OCI-LY1 (cell line): ENCODE results near the gene PUM1.

Source experiments
- H2AFZ ChIP-seq: fragments of 200-600 bp; sonication (generic), shearing (Covaris generic); 2 replicates; pipeline ENCODE4 v1.6.0; 2014; ENCODE audit warnings: antibody characterized with exemption, mild to moderate bottlenecking, low read length
- H3F3A ChIP-seq: fragments of 200-600 bp; sonication (generic), shearing (Covaris generic); 2 replicates; pipeline ENCODE4 v1.6.0; 2014; ENCODE audit warnings: mild to moderate bottlenecking, antibody characterized with exemption, low read length, moderate library complexity; ENCODE audit not compliant: insufficient read depth
- H3K27ac ChIP-seq: fragments of 200-600 bp; sonication (generic); 2 replicates; pipeline ENCODE4 v1.5.1; 2014; ENCODE audit warnings: low read length, mixed run types, mild to moderate bottlenecking, low read depth; ENCODE audit not compliant: poor library complexity, severe bottlenecking
- H3K27me3 ChIP-seq: fragments of 200-600 bp; sonication (generic); 2 replicates; pipeline ENCODE4 v1.6.0; 2014; ENCODE audit warnings: antibody characterized with exemption, mild to moderate bottlenecking, low read length, moderate library complexity; ENCODE audit not compliant: insufficient read depth
- H3K36me3 ChIP-seq: fragments of 200-600 bp; sonication (generic); 2 replicates; pipeline ENCODE4 v1.6.1; 2014; ENCODE audit warnings: mild to moderate bottlenecking, antibody characterized with exemption, low read length, moderate library complexity, mixed read lengths; ENCODE audit not compliant: insufficient read depth
- H3K4me1 ChIP-seq: fragments of 200-600 bp; sonication (generic); 2 replicates; pipeline ENCODE4 v1.5.1; 2014; ENCODE audit warnings: mild to moderate bottlenecking, low read length, moderate library complexity; ENCODE audit not compliant: insufficient read depth, severe bottlenecking
- H3K4me2 ChIP-seq: fragments of 200-600 bp; sonication (generic), shearing (Covaris generic); 2 replicates; pipeline ENCODE4 v1.6.1; 2014; ENCODE audit warnings: low read length
- H3K4me3 ChIP-seq: fragments of 200-600 bp; sonication (generic); 2 replicates; pipeline ENCODE4 v1.5.1; 2014; ENCODE audit warnings: low read length, low read depth, mild to moderate bottlenecking, mixed read lengths; ENCODE audit not compliant: poor library complexity, severe bottlenecking
- H3K79me2 ChIP-seq: fragments of 200-600 bp; shearing (Covaris generic); 2 replicates; pipeline ENCODE4 v1.6.1; 2016; ENCODE audit warnings: mixed run types, low read length, mixed read lengths; ENCODE audit not compliant: insufficient read depth
- H3K9ac ChIP-seq: fragments of 200-600 bp; sonication (generic), shearing (Covaris generic); 2 replicates; pipeline ENCODE4 v1.6.1; 2014; ENCODE audit warnings: mild to moderate bottlenecking, low read length, mixed read lengths
- H3K9me2 ChIP-seq: fragments of 200-600 bp; sonication (generic), shearing (Covaris generic); 2 replicates; pipeline ENCODE4 v1.6.1; 2014; ENCODE audit warnings: low read depth, mild to moderate bottlenecking, low read length, mixed read lengths
- H3K9me3 ChIP-seq: fragments of 200-600 bp; shearing (Covaris generic); 2 replicates; pipeline ENCODE4 v1.6.1; 2014; ENCODE audit warnings: low read length, mixed read lengths
- H4K20me1 ChIP-seq: fragments of 200-600 bp; sonication (generic), shearing (Covaris generic); 2 replicates; pipeline ENCODE4 v1.6.0; 2016; ENCODE audit warnings: mild to moderate bottlenecking, low read length; ENCODE audit not compliant: insufficient read depth
- EZH2 ChIP-seq: fragments of 200-600 bp; sonication (generic), shearing (Covaris generic); IDR thresholded peaks from 2 replicates; pipeline ENCODE4 v1.8.0; 2017; ENCODE audit warnings: borderline replicate concordance, mixed run types, mild to moderate bottlenecking, antibody characterized with exemption, low read length, moderate library complexity, mixed read lengths
- TF ChIP-seq, protein P1 (sequence below): fragments of 200-600 bp; sonication (generic), shearing (Covaris generic); IDR thresholded peaks from 2 replicates; pipeline ENCODE4 v1.5.1; 2017; ENCODE audit warnings: mild to moderate bottlenecking, antibody characterized with exemption, low read length, moderate library complexity, mixed read lengths

Gene PUM1

DNA sequence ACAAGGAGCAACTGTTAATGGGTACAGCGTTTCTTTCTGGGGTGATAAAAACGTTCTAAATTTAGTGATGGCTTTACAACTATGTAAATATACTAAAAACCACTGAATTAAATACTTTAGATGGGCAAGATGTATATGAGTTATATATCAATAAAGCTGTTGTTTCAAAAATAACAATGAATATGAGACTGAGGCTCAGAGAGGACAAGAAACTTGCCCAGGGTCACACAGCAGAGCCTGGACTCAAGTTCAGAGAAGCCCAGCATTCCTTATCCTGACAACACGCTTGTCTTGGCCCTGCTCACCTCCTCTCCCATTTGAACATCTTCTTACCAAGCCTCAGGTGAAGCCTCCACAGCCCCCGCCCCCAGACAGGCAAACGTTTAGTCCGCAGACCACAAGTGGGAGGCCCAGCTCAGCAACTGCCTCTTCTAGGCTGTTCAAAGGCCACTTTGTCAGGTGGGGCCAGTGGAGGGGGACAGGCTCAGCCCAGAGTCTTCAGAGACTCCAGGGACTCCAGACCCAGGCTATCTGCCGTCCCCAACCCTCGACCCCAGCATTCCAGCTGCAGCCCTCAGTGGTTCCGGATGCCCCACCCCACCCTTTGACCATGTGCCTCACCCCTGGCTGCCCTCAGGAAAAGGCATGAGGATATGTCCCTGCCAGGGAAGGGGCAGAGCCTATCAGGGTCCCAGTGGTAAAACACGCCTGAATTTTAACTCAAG is 174.9 kb downstream of the PUM1 start:
- Histone ChIP-seq H3K79me2 (no peaks in the 10 kb centered on the region), H3K4me2 (no peak overlapping the region), H3K4me1 (no peaks in the 10 kb centered on the region), H3K27me3 (peaks cover 4% of the 10 kb centered on the region; the same call in 1 of the 2 replicates), H3K9me2 (no peaks in the 10 kb centered on the region), H4K20me1 (no peaks in the 10 kb centered on the region), H3K9me3 (no peaks in the 10 kb centered on the region), H3K36me3 (no peaks in the 10 kb centered on the region), H3K9ac (no peak overlapping the region), H2AFZ (no peak overlapping the region), H3F3A (no peaks in the 10 kb centered on the region), H3K27ac (no peak overlapping the region), H3K4me3 (no peak overlapping the region)
- TF ChIP-seq, protein P1, sequence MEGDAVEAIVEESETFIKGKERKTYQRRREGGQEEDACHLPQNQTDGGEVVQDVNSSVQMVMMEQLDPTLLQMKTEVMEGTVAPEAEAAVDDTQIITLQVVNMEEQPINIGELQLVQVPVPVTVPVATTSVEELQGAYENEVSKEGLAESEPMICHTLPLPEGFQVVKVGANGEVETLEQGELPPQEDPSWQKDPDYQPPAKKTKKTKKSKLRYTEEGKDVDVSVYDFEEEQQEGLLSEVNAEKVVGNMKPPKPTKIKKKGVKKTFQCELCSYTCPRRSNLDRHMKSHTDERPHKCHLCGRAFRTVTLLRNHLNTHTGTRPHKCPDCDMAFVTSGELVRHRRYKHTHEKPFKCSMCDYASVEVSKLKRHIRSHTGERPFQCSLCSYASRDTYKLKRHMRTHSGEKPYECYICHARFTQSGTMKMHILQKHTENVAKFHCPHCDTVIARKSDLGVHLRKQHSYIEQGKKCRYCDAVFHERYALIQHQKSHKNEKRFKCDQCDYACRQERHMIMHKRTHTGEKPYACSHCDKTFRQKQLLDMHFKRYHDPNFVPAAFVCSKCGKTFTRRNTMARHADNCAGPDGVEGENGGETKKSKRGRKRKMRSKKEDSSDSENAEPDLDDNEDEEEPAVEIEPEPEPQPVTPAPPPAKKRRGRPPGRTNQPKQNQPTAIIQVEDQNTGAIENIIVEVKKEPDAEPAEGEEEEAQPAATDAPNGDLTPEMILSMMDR, result no peak
- TF ChIP-seq EZH2, result no peak

DNA sequence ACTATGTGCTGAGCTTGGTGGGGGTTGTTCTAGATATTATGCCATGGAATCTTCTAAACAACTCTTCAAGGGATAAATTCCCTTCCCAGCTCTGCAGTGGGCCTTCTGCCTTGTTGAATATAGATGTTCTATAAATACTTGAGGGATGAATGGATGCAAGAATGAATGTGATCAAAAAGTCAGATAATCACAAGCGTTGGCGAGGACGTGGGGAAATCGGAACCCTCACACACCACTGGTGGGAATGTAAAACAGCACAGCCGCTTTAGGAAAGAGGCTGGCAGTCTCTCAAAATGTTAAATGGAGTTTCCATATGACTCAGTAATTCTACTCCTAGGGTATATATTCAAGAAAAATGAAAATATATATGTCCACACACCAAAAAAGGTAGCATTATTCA is 176.0 kb downstream of the PUM1 start:
- Histone ChIP-seq H3K4me1 (no peaks in the 10 kb centered on the region), H4K20me1 (no peaks in the 10 kb centered on the region), H3K27me3 (peaks cover 4% of the 10 kb centered on the region; the same call in 1 of the 2 replicates), H3K79me2 (no peaks in the 10 kb centered on the region), H3K4me2 (no peak overlapping the region), H3K9me2 (no peaks in the 10 kb centered on the region), H3K4me3 (no peak overlapping the region), H3K27ac (no peak overlapping the region), H3F3A (no peaks in the 10 kb centered on the region), H3K9me3 (no peaks in the 10 kb centered on the region), H3K36me3 (no peaks in the 10 kb centered on the region), H2AFZ (no peak overlapping the region), H3K9ac (no peak overlapping the region)
- TF ChIP-seq EZH2, result no peak
- TF ChIP-seq, protein P1, result no peak

DNA sequence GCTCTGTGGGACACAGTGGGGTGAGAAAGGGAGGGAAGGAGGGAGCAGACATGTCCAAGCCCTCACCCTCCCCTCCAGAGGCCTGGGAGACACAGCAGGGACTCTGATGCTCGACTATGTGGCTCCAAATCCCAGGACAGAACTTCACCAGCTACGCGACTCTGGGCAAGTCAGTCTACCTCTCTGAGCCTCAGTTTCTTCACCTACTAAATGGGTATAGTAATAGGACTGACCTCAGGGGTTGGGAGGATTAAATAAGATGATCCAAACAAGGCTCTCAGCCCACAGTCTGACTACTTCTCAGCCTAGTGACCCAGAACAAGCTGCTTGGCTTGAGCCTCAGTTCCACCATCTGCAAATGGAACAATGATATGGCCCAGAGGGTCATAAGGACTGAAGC is 176.5 kb downstream of the PUM1 start:
- no peaks in the 10 kb centered on the region for H3K36me3 ChIP-seq
- no peaks in the 10 kb centered on the region for H3F3A ChIP-seq
- no peaks in the 10 kb centered on the region for H4K20me1 ChIP-seq
- H3K27me3 ChIP-seq, result peaks cover 4% of the 10 kb centered on the region; the same call in 1 of the 2 replicates
- no peak overlapping the region for H3K4me3 ChIP-seq
- H3K79me2 ChIP-seq, result no peaks in the 10 kb centered on the region
- TF ChIP-seq, protein P1, result no peak
- no peak for TF ChIP-seq EZH2
- H3K4me2 ChIP-seq, result no peak overlapping the region
- no peaks in the 10 kb centered on the region for H3K9me2 ChIP-seq
- no peaks in the 10 kb centered on the region for H3K4me1 ChIP-seq
- no peak overlapping the region for H3K27ac ChIP-seq
- H3K9ac ChIP-seq, result no peak overlapping the region
- no peak overlapping the region for H2AFZ ChIP-seq
- no peaks in the 10 kb centered on the region for H3K9me3 ChIP-seq
